ENCODE data around the gene LSM4.

GRCh38 chr19:18298601-18299000 lies 24.3 kb downstream of the LSM4 start:
- TF ChIP-seq POLR2A (IDR thresholded peaks at IDR 0.05; ENCODE audit: low read depth, low read length): no peak
- TF ChIP-seq CTCF (conservative IDR thresholded peaks at IDR 0.05; ENCODE audit: low read depth, low read length): no peak
- TF ChIP-seq NFE2L2 (IDR thresholded peaks at IDR 0.05; ENCODE audit: low read depth, low read length): no peak
- TF ChIP-seq RAD21 (IDR thresholded peaks at IDR 0.05; ENCODE audit: low read length): no peak
- no peak for TF ChIP-seq RCOR1 (IDR thresholded peaks at IDR 0.05; ENCODE audit: insufficient replicate concordance, low read length)
- no peak for TF ChIP-seq USF2 (IDR thresholded peaks at IDR 0.05; ENCODE audit: low read depth, low read length)
- TF ChIP-seq MAFK (IDR thresholded peaks at IDR 0.05; ENCODE audit: low read depth, low read length): no peak

Data from IMR-90 (cell line).